Astrocyte of the spinal cord (primary cell): Measurements from ENCODE around the gene ICAM5.
A peak's percentile ranks its signal among the peaks of the same experiment; 100 is the strongest.

Experiments used
- DNase-seq: peaks from one replicate; pipeline ENCODE4 v3.0.0; 2011; ENCODE audit warnings: low read depth, low spot score
- H3K4me3 ChIP-seq: 2 replicates; pipeline ENCODE4 v1.5.1; 2011; ENCODE audit warnings: low read depth, mild to moderate bottlenecking, low read length, moderate library complexity
- in situ Hi-C: cut with HindIII; loops from 2 replicates; pipeline ENCODE4 v1.10.0; 2017; ENCODE audit warnings: low sequenced_read_pairs
- TF ChIP-seq, protein P1 (sequence below): IDR thresholded peaks from 2 replicates; pipeline ENCODE4 v1.5.1; 2012; ENCODE audit warnings: low read depth, mild to moderate bottlenecking, low read length, inconsistent platforms

The ICAM5 gene

DNA sequence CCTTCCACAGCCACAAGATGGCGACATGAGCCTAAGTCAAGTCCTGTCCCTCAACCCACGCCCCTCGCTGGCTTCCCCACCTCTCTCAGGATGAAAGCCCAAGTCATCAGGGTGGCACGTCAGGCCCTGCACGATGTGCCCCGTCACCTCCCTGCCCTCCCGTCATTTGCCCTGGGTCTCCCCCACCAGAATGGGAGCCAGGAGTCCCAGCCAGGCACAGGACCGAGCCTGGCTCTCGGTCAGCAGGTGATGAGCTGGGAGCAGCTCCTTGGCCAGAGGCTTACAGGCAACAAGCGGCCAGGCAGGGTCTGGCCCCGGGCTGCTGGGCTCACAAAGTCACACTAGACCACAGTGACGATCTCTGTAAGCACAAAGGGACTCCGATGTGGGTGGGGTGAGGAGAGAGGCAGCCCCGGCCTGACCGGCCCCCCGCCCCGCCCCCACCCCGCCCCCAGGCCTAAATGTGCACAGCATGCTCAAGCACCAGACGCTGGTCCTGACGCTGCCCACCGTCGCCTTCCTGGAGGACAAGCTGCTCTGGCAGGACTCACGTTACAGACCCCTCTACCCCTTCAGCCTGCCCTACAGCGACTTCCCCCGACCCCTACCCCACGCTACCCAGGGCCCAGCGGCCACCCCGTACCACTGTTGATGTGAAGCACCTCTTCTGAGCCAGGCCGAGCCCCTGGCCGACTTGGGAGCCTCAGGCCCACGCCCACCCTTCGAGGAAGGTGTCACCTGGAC is 30.4 kb upstream of the ICAM5 start:
- DNase-seq: peak; percentile 76
- in situ Hi-C loops: no loop called here
- no peak overlapping the region for H3K4me3 ChIP-seq
- TF ChIP-seq, protein P1, sequence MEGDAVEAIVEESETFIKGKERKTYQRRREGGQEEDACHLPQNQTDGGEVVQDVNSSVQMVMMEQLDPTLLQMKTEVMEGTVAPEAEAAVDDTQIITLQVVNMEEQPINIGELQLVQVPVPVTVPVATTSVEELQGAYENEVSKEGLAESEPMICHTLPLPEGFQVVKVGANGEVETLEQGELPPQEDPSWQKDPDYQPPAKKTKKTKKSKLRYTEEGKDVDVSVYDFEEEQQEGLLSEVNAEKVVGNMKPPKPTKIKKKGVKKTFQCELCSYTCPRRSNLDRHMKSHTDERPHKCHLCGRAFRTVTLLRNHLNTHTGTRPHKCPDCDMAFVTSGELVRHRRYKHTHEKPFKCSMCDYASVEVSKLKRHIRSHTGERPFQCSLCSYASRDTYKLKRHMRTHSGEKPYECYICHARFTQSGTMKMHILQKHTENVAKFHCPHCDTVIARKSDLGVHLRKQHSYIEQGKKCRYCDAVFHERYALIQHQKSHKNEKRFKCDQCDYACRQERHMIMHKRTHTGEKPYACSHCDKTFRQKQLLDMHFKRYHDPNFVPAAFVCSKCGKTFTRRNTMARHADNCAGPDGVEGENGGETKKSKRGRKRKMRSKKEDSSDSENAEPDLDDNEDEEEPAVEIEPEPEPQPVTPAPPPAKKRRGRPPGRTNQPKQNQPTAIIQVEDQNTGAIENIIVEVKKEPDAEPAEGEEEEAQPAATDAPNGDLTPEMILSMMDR: peak; percentile 79

- H3K4me3 ChIP-seq: no peak overlapping the region
- in situ Hi-C loops: no loop called here
- TF ChIP-seq, protein P1: no peak
- no peak for DNase-seq
Measured at GRCh38 chr19:10260141-10260584, 29.6 kb upstream of the ICAM5 start.

- DNase-seq: no peak
- in situ Hi-C loops: no loop called here
- no peak overlapping the region for H3K4me3 ChIP-seq
- TF ChIP-seq, protein P1: no peak
Measured at GRCh38 chr19:10262771-10263170, 27.0 kb upstream of the ICAM5 start.

DNA sequence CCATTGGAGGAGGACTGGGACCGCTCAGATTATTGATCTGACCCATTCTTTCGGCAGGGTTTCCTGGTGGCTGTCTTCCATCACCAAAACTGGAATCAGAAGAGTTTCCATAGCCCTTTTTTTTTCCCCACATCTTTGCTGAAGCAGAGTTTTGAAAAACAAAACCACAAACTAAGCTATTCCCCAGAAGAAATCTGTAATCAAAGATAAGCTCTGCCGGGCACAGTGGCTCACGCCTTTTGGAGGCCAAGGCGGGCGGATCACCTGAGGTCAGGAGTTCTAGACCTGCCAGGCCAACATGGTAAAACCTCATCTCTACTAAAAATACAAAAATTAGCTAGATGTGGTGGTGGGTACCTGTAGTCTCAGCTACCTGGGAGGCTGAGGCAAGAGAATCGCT is 23.0 kb upstream of the ICAM5 start:
- TF ChIP-seq, protein P1: no peak

GRCh38 chr19:10268071-10268470 is 21.7 kb upstream of the ICAM5 start:
- TF ChIP-seq, protein P1: no peak
- no peak for DNase-seq
- no peak overlapping the region for H3K4me3 ChIP-seq
- in situ Hi-C loops: no loop called here

More for the DNA sequence above, 23.0 kb upstream of the ICAM5 start:
- no peak for DNase-seq
- in situ Hi-C loops: no loop called here
- no peak overlapping the region for H3K4me3 ChIP-seq

GRCh38 chr19:10269333-10270179 is 20.2 kb upstream of the ICAM5 start:
- peak overlapping the region; percentile 14 for H3K4me3 ChIP-seq
- TF ChIP-seq, protein P1: peak; percentile 95
- in situ Hi-C loops: no loop called here
- DNase-seq: peak; percentile 74
